SK-N-MC (cell line): Measurements from ENCODE around the gene ZFYVE28.

ENCODE experiments used
- EZH2 ChIP-seq: fragments of 200-600 bp; sonication (generic); IDR thresholded peaks from one replicate; pipeline ENCODE4 v1.6.1; 2017; ENCODE audit warnings: antibody characterized with exemption
- FOXP2 ChIP-seq: optimal IDR thresholded peaks from 2 replicates; pipeline ENCODE3; 2011; ENCODE audit warnings: mild to moderate bottlenecking, moderate library complexity; ENCODE audit not compliant: insufficient read depth; ENCODE audit errors: extremely low read length, control extremely low read depth
- POLR2AphosphoS5 ChIP-seq: IDR thresholded peaks from 2 replicates; pipeline ENCODE4 v1.6.1; 2012; ENCODE audit warnings: mild to moderate bottlenecking, low read depth, low read length, borderline replicate concordance

DNA sequence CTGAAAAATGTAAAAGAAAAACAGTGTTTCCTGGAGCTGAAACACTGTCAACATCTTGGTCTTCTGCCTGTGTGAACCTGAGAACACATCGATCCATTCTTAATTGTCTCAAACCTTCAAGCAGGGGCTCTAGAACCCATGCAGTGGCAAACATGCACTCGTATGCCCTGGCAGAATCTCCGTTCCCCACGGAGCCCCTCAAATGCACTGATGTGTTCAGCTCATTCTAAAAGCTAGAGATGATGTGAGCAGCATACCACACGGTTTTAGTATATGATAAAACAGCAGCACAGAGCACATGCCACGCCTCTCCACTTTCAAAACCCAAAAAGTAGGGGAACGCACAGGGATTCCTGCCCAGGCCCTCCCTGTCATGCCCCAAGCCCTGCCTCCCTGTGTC lies 44.9 kb downstream of the ZFYVE28 start:
- TF ChIP-seq EZH2 (no peak), POLR2AphosphoS5 (no peak), FOXP2 (no peak)
